Effector memory CD4-positive, alpha-beta T cell (primary cell): ENCODE measurements around the gene DRC1.
A peak's percentile ranks its signal among the peaks of the same experiment; 100 is the strongest.

Experiments
- DNase-seq, 3 donors: peaks; one replicate each; pipeline ENCODE4 v3.0.0-alpha.2; 2020
- H3K27ac ChIP-seq: 2 replicates; pipeline ENCODE4 v1.7.0; 2013; ENCODE audit warnings: mild to moderate bottlenecking, low read length, moderate library complexity; ENCODE audit not compliant: insufficient read depth, poor library complexity, severe bottlenecking
- H3K27me3 ChIP-seq: replicated peaks from 2 replicates; pipeline ENCODE4 v1.7.0; 2013; ENCODE audit warnings: mild to moderate bottlenecking, low read length; ENCODE audit not compliant: insufficient read depth, control insufficient read depth, poor library complexity, severe bottlenecking
- H3K36me3 ChIP-seq: 2 replicates; pipeline ENCODE4 v1.7.0; 2013; ENCODE audit warnings: mild to moderate bottlenecking, low read length, moderate library complexity; ENCODE audit not compliant: control insufficient read depth, insufficient read depth
- H3K4me1 ChIP-seq: 2 replicates; pipeline ENCODE4 v1.7.0; 2013; ENCODE audit warnings: low read length, mild to moderate bottlenecking; ENCODE audit not compliant: control insufficient read depth, insufficient read depth, poor library complexity, severe bottlenecking
- H3K4me3 ChIP-seq: 2 replicates; pipeline ENCODE4 v1.7.0; 2013; ENCODE audit warnings: low read length, low read depth, mild to moderate bottlenecking; ENCODE audit not compliant: insufficient read depth, poor library complexity, severe bottlenecking
- H3K9me3 ChIP-seq: 2 replicates; pipeline ENCODE4 v1.7.0; 2013; ENCODE audit warnings: mild to moderate bottlenecking, low read length, moderate library complexity; ENCODE audit not compliant: control insufficient read depth

The DRC1 gene

GRCh38 chr2:26475832-26476501 is 74.2 kb downstream of the DRC1 start:
- Histone ChIP-seq H3K27me3 (no peaks in the 10 kb centered on the region), H3K4me3 (no peak overlapping the region), H3K27ac (no peak overlapping the region), H3K9me3 (no peaks in the 10 kb centered on the region), H3K36me3 (no peaks in the 10 kb centered on the region), H3K4me1 (no peaks in the 10 kb centered on the region)
- DNase-seq, result no peak

- Histone ChIP-seq H3K4me3 (peak overlapping the region; percentile 18), H3K27ac (no peak overlapping the region), H3K9me3 (no peaks in the 10 kb centered on the region), H3K4me1 (no peaks in the 10 kb centered on the region), H3K36me3 (no peaks in the 10 kb centered on the region), H3K27me3 (no peaks in the 10 kb centered on the region)
- DNase-seq, result no peak
These were observed 75.6 kb downstream of the DRC1 start for GRCh38 chr2:26477126-26477910.

- peak within 1 kb of the TSS; percentile 18 for H3K4me3 ChIP-seq
- H3K4me1 ChIP-seq, result no peaks in the 10 kb centered on the region
- H3K36me3 ChIP-seq, result no peaks in the 10 kb centered on the region
- H3K9me3 ChIP-seq, result no peaks in the 10 kb centered on the region
- no peak within 1 kb of the TSS for H3K27ac ChIP-seq
- no peaks in the 10 kb centered on the region for H3K27me3 ChIP-seq
- no peak for DNase-seq
These were observed 76.2 kb downstream of the DRC1 start, which contains the start of gene OTOF for GRCh38 chr2:26477911-26478253. TSS of gene OTOF (minus strand) at chr2:26478124.

GRCh38 chr2:26478366-26478765 is 76.6 kb downstream of the DRC1 start:
- DNase-seq, result no peak
- H3K36me3 ChIP-seq, result no peaks in the 10 kb centered on the region
- no peaks in the 10 kb centered on the region for H3K27me3 ChIP-seq
- H3K4me3 ChIP-seq, result no peak overlapping the region
- no peak overlapping the region for H3K27ac ChIP-seq
- H3K9me3 ChIP-seq, result no peaks in the 10 kb centered on the region
- H3K4me1 ChIP-seq, result no peaks in the 10 kb centered on the region

- Histone ChIP-seq H3K9me3 (no peaks in the 10 kb centered on the region), H3K4me1 (no peaks in the 10 kb centered on the region), H3K4me3 (no peak overlapping the region), H3K36me3 (no peaks in the 10 kb centered on the region), H3K27ac (no peak overlapping the region), H3K27me3 (no peaks in the 10 kb centered on the region)
- DNase-seq, result no peak
These were observed 77.5 kb downstream of the DRC1 start for GRCh38 chr2:26479131-26479788.

- no peaks in the 10 kb centered on the region for H3K4me1 ChIP-seq
- no peak for DNase-seq
- no peak overlapping the region for H3K4me3 ChIP-seq
- no peaks in the 10 kb centered on the region for H3K36me3 ChIP-seq
- H3K27ac ChIP-seq, result no peak overlapping the region
- H3K27me3 ChIP-seq, result no peaks in the 10 kb centered on the region
- H3K9me3 ChIP-seq, result no peaks in the 10 kb centered on the region
These were observed 78.3 kb downstream of the DRC1 start for GRCh38 chr2:26479789-26480565.

- H3K9me3 ChIP-seq, result no peaks in the 10 kb centered on the region
- no peak for DNase-seq
- no peaks in the 10 kb centered on the region for H3K36me3 ChIP-seq
- H3K4me3 ChIP-seq, result no peak overlapping the region
- no peaks in the 10 kb centered on the region for H3K4me1 ChIP-seq
- H3K27ac ChIP-seq, result no peak overlapping the region
- H3K27me3 ChIP-seq, result no peaks in the 10 kb centered on the region
These were observed 79.1 kb downstream of the DRC1 start for GRCh38 chr2:26480566-26481423.

GRCh38 chr2:26481706-26482105 is 80.0 kb downstream of the DRC1 start:
- Histone ChIP-seq H3K4me1 (no peaks in the 10 kb centered on the region), H3K27me3 (no peaks in the 10 kb centered on the region), H3K27ac (no peak overlapping the region), H3K4me3 (no peak overlapping the region), H3K9me3 (no peaks in the 10 kb centered on the region), H3K36me3 (no peaks in the 10 kb centered on the region)
- no peak for DNase-seq
